Lung microvascular endothelial cell (primary cell): Measurements from ENCODE around the gene PIMREG. TPM values are rescaled to one million over a fixed set of nuclear protein-coding genes. Genes with fewer than 3 reads are reported as not detected.

ENCODE experiments used
- DNase-seq, 2 donors: peaks; one replicate each; pipeline versions ENCODE4 v3.0.0 to v3.0.0-alpha.2; 2010; ENCODE audit warnings: low read depth in 2 of 2
- total RNA-seq: library from RNA; depleted of rRNA; stranded (reverse); fragments of >200 nt; gene quantifications from 2 replicates; pipeline ENCODE4 v1.2.1, GENCODE V29; 2014

The PIMREG gene, protein sequence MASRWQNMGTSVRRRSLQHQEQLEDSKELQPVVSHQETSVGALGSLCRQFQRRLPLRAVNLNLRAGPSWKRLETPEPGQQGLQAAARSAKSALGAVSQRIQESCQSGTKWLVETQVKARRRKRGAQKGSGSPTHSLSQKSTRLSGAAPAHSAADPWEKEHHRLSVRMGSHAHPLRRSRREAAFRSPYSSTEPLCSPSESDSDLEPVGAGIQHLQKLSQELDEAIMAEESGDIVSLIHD
- total RNA-seq, result 4.6 and 10.5 TPM in 2 replicates

- peak; percentile 93 to 95 for DNase-seq
These were observed at the start of gene PIMREG for GRCh38 chr17:6443692-6444570. Gene PIMREG (plus strand): TSS chr17:6444455. CDS start chr17:6445111, 656 bp downstream.

DNA sequence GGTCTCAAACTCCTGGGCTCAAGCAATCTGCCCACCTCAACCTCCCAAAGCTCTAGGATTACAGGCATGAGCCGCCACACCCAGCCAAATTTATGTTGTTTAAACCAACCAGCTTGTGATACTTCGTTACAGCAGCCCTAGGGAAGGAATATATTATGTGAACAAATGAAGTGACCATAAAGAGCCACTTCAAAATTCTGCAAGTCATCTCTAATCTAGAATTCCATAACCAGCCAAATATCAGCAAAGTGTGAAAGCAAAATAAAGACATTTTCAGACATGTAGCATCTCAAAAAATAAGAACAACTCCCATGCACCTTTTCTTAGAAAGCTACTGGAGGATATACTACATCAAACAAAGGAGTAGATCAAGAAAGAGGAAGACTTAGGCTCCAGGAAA, 45.3 kb upstream of the PIMREG start:
- no peak for DNase-seq

GRCh38 chr17:6402258-6402657, 42.0 kb upstream of the PIMREG start:
- DNase-seq, result no peak

DNA sequence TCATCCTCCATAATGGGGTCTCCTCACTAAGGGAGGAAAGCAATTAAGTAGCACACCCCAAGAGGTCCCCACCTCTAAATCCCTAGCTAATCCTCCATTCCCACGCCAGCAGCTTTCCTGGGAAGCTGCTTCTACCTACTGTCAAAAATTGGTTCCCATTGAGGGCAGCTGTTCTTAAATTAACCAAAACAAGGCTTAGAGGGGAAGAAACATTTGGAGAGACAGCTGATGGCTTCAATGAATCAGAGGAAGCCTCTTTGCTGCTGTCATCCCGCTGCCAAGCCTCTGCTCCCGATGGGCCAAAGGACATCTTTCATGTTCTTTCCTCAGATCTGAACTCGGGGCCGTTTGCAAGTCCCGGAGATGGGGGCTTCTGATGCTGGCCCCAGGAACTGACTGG, 36.0 kb upstream of the PIMREG start:
- DNase-seq, result no peak

GRCh38 chr17:6408735-6409134, 35.5 kb upstream of the PIMREG start:
- no peak for DNase-seq

- peak; percentile 62 to 70 for DNase-seq
These were observed 31.2 kb upstream of the PIMREG start for GRCh38 chr17:6413065-6413464.

GRCh38 chr17:6415616-6416015, 28.6 kb upstream of the PIMREG start:
- no peak for DNase-seq

DNA sequence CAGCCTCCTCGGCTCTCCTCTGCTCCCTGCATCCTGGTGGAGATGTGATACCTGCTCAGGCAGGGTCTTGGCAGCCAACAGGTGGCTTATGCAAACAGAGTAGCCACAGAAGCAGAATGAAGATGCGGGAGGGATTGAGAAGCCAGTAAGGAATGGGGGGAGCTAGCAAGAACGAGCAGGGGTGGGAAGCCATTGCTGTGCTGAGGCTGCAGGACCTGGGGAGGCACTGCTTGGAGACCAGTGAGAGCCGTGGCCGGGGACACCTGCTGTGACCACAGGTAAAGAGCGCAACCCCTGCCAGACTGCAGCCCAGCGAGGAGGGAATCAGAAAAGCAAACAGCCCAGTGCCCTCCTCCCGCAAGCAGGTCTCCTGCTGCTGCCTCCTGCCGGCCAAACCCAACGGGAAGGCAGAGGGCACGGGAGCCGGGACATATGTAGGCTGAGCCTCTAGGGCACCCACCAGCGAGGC, 24.0 kb upstream of the PIMREG start:
- DNase-seq, result peak; percentile 45 to 52

- DNase-seq, result peak; percentile 70 to 78
These were observed 22.3 kb upstream of the PIMREG start for GRCh38 chr17:6421700-6422604.

- DNase-seq, result no peak
These were observed 21.5 kb upstream of the PIMREG start for GRCh38 chr17:6422654-6423241.

GRCh38 chr17:6423931-6424330, 20.3 kb upstream of the PIMREG start:
- no peak for DNase-seq

- DNase-seq, result no peak
These were observed 18.8 kb upstream of the PIMREG start for GRCh38 chr17:6425407-6425806.

GRCh38 chr17:6426356-6427101, 17.7 kb upstream of the PIMREG start:
- DNase-seq, result no peak

GRCh38 chr17:6427279-6427781, 16.9 kb upstream of the PIMREG start:
- no peak for DNase-seq

DNA sequence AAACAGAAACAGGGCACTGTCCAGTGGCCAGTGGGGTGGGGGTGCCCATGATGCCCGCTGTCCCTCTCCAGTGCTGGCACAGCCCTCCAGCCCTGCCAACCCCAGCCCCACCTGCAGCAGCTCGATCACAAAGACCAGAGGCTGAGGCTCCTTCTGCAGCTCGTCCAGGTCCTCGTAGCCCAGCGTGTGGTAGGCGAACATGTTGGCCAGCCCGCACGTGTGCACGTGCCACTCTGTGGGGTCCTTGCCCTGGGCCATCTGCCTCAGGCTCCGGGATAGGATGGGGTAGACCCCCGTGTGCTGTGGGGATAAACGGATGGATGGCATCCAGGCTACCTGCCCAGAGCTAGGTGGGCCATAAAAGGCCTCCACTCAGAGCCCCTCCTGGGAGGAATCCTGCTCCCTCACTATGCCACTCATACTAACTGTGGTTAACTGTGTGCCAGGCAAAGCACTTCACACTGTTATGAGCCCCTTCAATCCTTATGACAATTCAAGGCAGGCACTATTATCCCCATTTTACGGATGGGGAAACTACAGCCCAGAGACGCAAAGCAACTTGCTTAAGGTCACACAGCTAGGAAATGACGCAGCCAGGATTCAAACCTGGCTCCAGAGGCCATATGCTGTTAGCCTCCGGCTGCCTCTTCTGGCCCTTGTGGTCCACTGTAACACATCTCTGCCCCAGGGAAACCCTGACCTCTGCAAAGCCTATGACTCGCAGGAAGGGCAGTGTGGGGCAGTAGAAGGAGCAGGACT, 15.9 kb upstream of the PIMREG start:
- no peak for DNase-seq

DNA sequence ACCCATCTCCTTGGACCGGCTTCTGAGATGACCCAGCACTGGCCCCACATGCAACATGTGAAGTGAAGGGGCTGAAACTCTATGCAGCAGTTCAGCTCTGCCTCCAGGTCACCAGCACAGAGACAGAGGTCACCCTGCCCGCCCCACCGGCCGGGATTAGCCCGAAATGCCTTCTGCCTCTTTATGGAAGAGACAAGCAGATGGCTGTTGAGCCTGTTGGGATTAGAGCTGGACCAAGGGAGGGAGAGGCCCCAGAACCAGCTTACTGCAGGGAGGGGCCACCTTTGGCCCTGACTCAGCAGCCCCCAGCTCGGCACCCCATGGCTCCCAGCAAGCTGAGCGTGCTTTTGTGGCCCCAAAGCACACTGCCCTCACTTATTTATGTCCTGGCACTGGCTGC, 15.0 kb upstream of the PIMREG start:
- DNase-seq, result no peak

- no peak for DNase-seq
These were observed 13.5 kb upstream of the PIMREG start for GRCh38 chr17:6430769-6431168.

DNA sequence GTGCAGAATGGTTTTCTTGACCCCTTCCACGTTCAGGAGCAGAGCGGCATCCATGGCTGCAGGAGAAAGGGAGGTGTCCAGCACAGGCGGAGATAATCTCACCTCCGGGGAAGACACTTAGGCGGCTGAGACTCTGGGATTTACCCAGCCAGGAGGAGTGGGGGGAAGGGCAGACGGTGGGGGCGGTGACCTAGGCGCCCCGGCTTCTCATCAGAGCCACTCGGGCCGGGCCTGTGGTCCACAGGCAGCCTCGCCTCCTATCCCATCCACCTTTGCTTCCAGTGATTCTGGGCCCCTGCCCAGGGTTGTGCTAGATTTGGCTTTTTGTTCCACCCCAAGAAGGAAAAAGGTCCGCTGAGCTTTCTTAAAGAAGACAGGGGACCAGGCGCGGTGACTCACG, 9.2 kb upstream of the PIMREG start, which contains the start of gene AIPL1:
Gene AIPL1, minus strand, starts transcription at position 71 of the 400 bp plus-strand sequence. Its CDS starts 17 bp downstream, at position 54.
- DNase-seq, result no peak

- DNase-seq, result peak; percentile 70 to 79
These were observed 8.3 kb upstream of the PIMREG start for GRCh38 chr17:6435968-6436367.
